Mesothelial cell of epicardium (in vitro differentiated cells): ENCODE results near the gene C22orf42. TPM values are rescaled to one million over a fixed set of nuclear protein-coding genes. Genes with fewer than 3 reads are reported as not detected.

Experiments used
- DNase-seq, 2 experiments: peaks; one replicate each; pipeline ENCODE4 v3.0.0; 2021; ENCODE audit warnings: low spot score in 2 of 2; ENCODE audit not compliant: unreplicated experiment in 2 of 2
- H3K27ac Mint-ChIP-seq: 2 replicates; pipeline ENCODE4 v1.8.0; 2021; ENCODE audit warnings: mixed read lengths
- H3K27me3 Mint-ChIP-seq: 2 replicates; pipeline ENCODE4 v1.8.0; 2021; ENCODE audit warnings: low read depth, mixed read lengths
- H3K36me3 Mint-ChIP-seq: 2 replicates; pipeline ENCODE4 v1.8.0; 2021; ENCODE audit warnings: mixed read lengths
- H3K4me1 Mint-ChIP-seq: 2 replicates; pipeline ENCODE4 v1.8.0; 2021; ENCODE audit warnings: mixed read lengths
- H3K4me3 Mint-ChIP-seq: 2 replicates; pipeline ENCODE4 v1.8.0; 2021; ENCODE audit warnings: mild to moderate bottlenecking, moderate library complexity, mixed read lengths
- H3K9me3 Mint-ChIP-seq: 2 replicates; pipeline ENCODE4 v1.8.0; 2021; ENCODE audit warnings: mixed read lengths
- CTCF ChIP-seq: fragments of 200-600 bp; sonication (generic); IDR thresholded peaks from one replicate; pipeline ENCODE4 v1.5.0; 2021; ENCODE audit warnings: antibody characterized with exemption; ENCODE audit not compliant: unreplicated experiment
- total RNA-seq: library from RNA; stranded (reverse); gene quantifications from 3 replicates; pipeline ENCODE4 v1.2.1, GENCODE V29; 2021

Gene C22orf42
- total RNA-seq, 1 donor from 2014 or later, result not detected

GRCh38 chr22:32120603-32121002 lies 38.5 kb downstream of the C22orf42 start:
- no peaks in the 10 kb centered on the region for H3K36me3 Mint-ChIP-seq
- H3K27me3 Mint-ChIP-seq, result peaks cover 43% of the 10 kb centered on the region
- no peak overlapping the region for H3K27ac Mint-ChIP-seq
- no peaks in the 10 kb centered on the region for H3K9me3 Mint-ChIP-seq
- DNase-seq, result no peak
- no peaks in the 10 kb centered on the region for H3K4me1 Mint-ChIP-seq
- no peak for TF ChIP-seq CTCF
- H3K4me3 Mint-ChIP-seq, result no peak overlapping the region

GRCh38 chr22:32119568-32120235 lies 39.4 kb downstream of the C22orf42 start:
- Mint-ChIP-seq H3K27ac (no peak overlapping the region), H3K4me1 (no peaks in the 10 kb centered on the region), H3K27me3 (peaks cover 49% of the 10 kb centered on the region), H3K9me3 (no peaks in the 10 kb centered on the region), H3K4me3 (no peak overlapping the region), H3K36me3 (no peaks in the 10 kb centered on the region)
- TF ChIP-seq CTCF, result no peak
- no peak for DNase-seq

GRCh38 chr22:32112380-32112779 lies 46.7 kb downstream of the C22orf42 start:
- Mint-ChIP-seq H3K36me3 (no peaks in the 10 kb centered on the region), H3K27me3 (peaks cover 62% of the 10 kb centered on the region), H3K27ac (no peak overlapping the region)

GRCh38 chr22:32106930-32107329 lies 52.2 kb downstream of the C22orf42 start:
- Mint-ChIP-seq H3K4me3 (no peak overlapping the region), H3K27ac (no peak overlapping the region), H3K4me1 (no peaks in the 10 kb centered on the region), H3K9me3 (no peaks in the 10 kb centered on the region), H3K27me3 (peaks cover 39% of the 10 kb centered on the region), H3K36me3 (no peaks in the 10 kb centered on the region)
- peak in 1 of 2 experiments; percentile 50 for DNase-seq
- TF ChIP-seq CTCF, result no peak

More at GRCh38 chr22:32112380-32112779, 46.7 kb downstream of the C22orf42 start:
- no peaks in the 10 kb centered on the region for H3K4me1 Mint-ChIP-seq
- no peak for TF ChIP-seq CTCF
- H3K4me3 Mint-ChIP-seq, result no peak overlapping the region
- H3K9me3 Mint-ChIP-seq, result no peaks in the 10 kb centered on the region
- no peak for DNase-seq

GRCh38 chr22:32103658-32104315 lies 55.3 kb downstream of the C22orf42 start:
- Mint-ChIP-seq H3K4me3 (no peak overlapping the region), H3K4me1 (no peaks in the 10 kb centered on the region), H3K27me3 (peaks cover 37% of the 10 kb centered on the region), H3K36me3 (no peaks in the 10 kb centered on the region), H3K27ac (no peak overlapping the region), H3K9me3 (no peaks in the 10 kb centered on the region)
- DNase-seq, result no peak
- TF ChIP-seq CTCF, result no peak
